Stimulated activated CD8-positive, alpha-beta memory T cell treated with anti-CD3 and anti-CD28 coated beads, Interleukin-7, amount 100 ng/mL, for 24 hours (primary cell): ENCODE data around the gene CD247.
"Not testable (repeated sequence)": the region's sequence is repeated elsewhere in the genome, so short reads cannot be mapped to it uniquely, and the experiment has no call there.

Experiments
- DNase-seq: peaks from one replicate; pipeline ENCODE4 v3.0.0-alpha.2; 2020; ENCODE audit warnings: low read depth

The CD247 gene

DNA sequence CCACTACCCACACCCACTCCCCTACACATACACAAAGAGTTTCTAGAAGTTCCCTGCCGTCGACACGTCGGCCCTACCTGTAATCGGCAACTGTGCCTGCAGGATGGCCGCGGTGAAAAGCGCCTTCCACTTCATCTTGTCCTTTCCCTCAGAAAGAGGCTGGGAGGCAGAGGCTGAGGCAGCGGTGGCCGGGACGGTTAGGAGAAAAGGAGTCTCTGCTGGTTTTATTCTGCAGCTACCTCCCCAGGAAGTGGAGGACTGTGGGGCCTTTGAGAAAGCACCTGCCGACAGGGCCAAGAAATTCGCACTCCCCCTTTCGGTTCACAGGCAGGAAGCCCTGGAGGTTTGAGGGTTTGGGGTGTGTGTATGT lies at the start of gene CD247:
Gene CD247 (minus strand): TSS at position 199 of the 370 bp plus-strand sequence. CDS start 64 bp downstream, at position 135.
- no peak for DNase-seq

- no peak for DNase-seq
Measured at GRCh38 chr1:167567663-167568062, 49.3 kb upstream of the CD247 start.

DNA sequence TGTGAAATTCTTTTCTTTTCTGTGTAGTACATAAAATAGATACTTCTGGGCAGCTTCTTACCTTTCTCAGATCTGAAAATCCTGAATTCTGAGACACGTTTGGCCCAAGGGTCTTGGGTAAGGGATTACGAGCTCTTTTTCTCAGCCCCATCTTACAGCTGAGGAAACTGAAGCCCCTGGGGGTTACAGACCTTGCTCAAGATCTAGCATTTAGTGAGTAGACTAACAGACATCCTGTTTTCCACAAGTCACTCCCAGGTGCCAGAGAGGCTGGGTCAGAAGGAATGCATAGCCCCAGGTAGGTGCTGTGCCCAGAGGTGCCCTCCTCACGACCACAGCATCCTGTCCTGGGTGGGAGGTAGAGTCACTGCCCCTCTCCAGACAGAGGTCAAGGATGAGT lies 48.4 kb upstream of the CD247 start:
- no peak for DNase-seq

GRCh38 chr1:167565922-167566321 lies 47.6 kb upstream of the CD247 start:
- no peak for DNase-seq

GRCh38 chr1:167564612-167565270 lies 46.4 kb upstream of the CD247 start:
- no peak for DNase-seq

- DNase-seq, result no peak
Measured at GRCh38 chr1:167563579-167564246, 45.4 kb upstream of the CD247 start.

DNA sequence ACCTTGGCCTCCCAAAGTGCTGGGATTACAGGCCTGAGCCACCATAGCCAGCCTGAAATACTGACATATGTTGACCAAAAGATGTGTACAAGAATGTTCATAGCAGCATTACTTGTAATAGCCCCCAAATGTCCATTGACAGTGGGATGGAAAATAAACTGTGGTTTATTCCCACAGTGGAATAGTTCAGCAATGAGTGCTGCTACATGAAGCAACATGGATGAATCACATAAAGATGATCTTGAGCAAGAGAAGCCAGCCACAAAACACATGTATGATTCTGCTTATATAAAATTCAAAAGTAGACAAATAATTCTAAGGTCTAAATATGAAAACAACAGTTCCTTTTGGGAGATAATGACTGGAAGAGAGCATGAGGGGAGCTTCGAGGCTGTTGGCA lies 44.4 kb upstream of the CD247 start:
- DNase-seq, result no peak

DNA sequence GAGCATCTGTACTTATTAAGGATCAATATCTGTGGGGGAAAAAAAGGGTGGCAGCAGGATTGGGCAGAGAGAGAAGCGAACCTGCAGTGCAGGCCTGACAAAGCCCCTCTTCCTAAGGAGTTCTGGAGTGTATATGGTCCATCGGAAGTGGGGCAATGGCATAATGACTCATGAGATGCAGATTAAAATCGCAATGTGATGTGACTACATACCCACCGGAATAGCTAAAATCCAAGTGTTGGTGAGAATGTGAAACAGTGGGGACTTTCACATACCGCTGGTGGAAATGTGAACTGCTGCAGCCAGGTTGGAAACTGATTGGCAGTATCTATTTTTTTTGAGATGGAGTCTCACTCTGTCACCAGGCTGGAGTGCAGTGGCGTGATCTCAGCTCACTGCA lies 43.4 kb upstream of the CD247 start:
- DNase-seq, result no peak

DNA sequence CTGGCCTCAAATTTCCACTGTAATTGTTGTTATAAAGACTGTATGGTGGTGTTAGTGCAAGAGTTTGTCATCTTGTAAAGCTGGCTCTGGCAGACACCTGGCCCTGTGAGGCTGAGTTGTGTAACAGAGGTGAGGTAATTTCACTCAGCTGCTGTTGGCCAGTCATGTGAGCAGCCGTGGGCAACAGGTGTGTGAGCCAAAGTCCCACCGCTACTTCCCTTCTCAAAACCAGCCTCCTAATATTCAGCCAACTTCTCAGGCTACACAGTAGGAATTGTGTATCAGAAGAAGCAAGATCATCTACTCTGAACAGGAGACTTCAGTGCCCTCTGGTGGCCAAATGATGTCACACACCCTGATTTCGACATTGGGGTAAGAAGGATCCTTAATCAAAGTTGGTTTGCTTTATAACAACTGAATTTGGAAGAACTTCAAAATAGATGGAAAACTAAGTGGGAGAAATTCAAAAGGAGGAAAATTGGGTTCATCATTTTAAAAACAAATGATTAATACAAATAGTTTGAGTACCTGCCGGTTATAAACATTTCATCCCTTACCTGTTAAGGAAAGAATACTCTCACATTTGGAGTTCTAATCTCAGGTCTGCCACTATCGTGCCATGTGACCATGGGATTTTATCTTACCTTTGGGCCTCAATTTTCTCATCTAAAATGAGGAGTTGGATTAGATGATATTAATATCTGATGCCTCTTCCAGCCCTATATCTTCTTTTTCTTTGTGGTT lies 37.8 kb upstream of the CD247 start:
- peak; percentile 56 for DNase-seq

DNA sequence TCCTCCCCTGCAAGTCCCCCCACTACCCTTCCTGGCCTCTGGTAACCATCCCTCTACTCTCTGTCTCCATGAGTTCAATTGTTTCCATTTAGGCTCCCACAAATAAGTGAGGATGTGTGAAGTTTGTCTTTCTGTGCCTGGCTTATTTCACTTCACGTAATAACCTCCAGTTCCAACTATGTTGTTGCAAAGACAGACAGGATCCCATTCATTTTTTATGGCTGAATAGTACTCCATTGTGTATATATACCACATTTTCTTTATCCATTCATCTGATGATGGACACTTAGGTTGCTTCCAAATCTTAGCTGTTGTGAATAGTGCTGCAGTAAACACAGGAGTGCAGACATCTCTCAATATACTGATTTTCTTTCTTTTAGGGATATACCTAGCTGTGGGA lies 36.7 kb upstream of the CD247 start:
- not testable (repeated sequence) for DNase-seq

DNA sequence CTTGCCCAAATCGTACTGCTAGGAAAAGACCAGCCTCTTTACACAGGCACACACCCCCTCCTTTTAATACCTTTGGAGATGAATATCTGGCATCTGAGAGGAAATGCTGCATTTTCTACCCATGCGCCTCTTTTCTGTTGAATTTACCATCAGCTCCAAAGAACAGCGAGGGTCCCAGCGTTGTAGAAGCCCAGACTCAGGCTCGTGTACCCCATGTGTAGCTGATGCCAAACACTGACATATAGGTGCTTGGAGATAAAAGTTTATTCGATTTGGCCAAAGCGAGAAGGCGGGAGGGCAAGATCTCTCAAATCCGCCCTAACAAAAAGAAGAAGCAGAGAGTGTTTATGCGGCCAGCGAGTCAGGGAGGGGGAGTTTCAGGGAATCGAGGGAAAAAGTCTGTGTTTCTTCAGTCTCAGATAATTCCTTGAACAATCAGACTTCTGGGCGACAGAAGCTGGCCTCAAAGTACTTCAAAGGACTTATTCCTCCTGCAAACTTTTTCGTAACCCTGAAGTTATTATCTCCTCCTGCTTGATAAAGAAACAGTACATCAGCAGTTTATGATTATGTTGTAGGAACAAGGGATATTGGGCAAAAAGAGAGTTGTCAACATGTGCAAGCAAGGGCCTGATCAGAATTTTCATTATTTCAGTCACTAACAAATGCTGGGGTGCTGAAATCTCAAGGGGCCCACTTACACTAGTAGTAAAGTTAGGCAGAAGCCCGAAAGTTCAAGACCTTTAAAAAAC lies 35.9 kb upstream of the CD247 start:
- DNase-seq, result no peak

- peak; percentile 75 for DNase-seq
Measured at GRCh38 chr1:167553136-167554027, 35.1 kb upstream of the CD247 start, which contains the start of gene CREG1. CREG1 (minus strand) TSS chr1:167553762.

GRCh38 chr1:167551362-167551761 lies 33.0 kb upstream of the CD247 start:
- no peak for DNase-seq

DNA sequence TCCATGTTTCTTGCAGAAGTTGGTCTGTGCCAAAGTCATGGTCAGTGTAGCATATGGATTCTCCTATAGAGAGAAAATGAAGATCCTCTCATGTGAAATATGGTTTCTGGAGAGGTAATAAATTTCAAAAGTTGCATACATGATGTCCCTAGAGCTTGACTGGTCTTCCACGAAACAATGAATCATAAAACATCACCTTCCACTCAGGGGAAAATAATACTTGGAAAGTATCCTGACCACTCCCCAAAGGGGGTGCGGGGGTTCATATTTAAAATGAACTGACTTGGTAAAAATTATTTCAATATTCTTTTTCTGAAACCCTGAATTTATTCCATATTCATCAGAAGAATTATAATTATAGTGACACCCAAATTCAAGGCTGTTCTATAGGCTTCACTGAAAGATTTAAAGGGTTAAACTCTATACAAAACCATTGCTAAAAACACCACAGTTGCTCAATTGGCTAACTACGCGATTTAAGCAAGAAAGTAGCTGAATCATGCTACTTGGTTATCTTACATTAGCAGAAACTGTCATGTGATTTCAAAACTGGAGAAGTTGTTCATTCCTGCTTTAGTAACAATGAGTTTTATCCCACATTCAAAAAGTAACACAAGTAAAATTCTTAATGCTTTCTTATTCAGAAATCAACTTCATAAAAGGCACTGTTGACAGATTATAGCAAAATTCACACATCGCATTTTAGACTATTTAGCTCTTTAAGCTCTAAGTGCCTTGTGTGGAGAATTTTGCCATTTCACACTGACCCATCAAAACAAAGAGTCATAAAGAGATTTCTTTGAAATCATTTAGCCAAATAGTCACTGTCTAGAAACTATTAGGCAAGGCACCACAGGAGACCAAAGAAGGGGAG lies 30.0 kb upstream of the CD247 start:
- no peak for DNase-seq

- no peak for DNase-seq
Measured at GRCh38 chr1:167546935-167547334, 28.6 kb upstream of the CD247 start.

- no peak for DNase-seq
Measured at GRCh38 chr1:167545349-167545748, 27.0 kb upstream of the CD247 start.

GRCh38 chr1:167544447-167545093 lies 26.2 kb upstream of the CD247 start:
- DNase-seq, result no peak

DNA sequence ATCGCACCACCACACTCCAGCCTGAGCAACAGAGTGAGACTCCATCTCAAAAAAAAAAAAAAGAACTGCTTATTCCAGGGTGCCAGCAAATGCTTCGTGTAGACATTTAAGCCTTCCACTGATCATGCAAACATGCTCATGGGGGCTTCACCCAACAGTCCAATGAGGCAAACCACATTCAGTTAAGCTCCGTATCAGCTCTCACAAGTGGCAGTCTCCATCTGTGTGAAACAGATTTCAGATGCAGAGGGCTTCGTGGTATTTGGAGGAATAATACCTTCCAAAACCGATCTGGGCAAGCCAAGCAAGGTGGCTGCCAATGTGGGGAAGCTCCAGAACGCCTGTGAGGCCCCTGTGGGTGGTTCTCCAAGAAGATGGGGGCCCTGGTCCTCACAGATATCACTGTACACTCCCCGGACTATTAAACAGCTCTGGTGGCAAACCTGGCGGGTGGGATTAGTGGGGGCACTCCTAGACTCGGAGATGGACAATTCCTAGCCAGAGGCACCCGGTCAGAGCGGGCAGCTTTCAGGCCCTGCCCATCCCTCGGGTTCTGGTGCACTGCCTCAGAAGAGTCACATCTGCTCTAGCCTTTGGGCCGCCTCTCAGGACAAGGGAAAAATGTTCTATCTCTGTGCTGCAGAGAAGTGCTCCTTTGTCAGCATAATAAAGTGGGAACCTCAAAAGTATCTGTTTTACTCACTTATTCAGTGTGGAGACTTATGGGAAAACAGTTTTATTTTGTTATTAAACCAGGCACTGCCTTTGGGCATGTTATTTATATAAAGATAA lies 25.1 kb upstream of the CD247 start:
- no peak for DNase-seq
